PFSK-1 (cell line): ENCODE results near the gene GSG1L2.

Experiments
- FOXP2 ChIP-seq: optimal IDR thresholded peaks from 2 replicates; pipeline ENCODE3; 2011; ENCODE audit warnings: borderline replicate concordance, control low read depth, inconsistent platforms; ENCODE audit not compliant: insufficient read depth; ENCODE audit errors: extremely low read length, extremely low read depth
- POLR2AphosphoS5 ChIP-seq: IDR thresholded peaks from 2 replicates; pipeline ENCODE4 v1.6.1; 2012; ENCODE audit warnings: low read depth, mild to moderate bottlenecking, control low read depth, low read length, moderate library complexity
- REST ChIP-seq, 2 experiments: IDR thresholded peaks; 2 replicates each; pipeline versions ENCODE4 v1.6.1 to v1.8.0; 2011 to 2012; ENCODE audit warnings: low read depth in 2 of 2, low read length in 2 of 2, control low read depth in 1 of 2, inconsistent platforms in 1 of 2, mild to moderate bottlenecking in 1 of 2, moderate library complexity in 1 of 2; ENCODE audit not compliant: insufficient read depth in 1 of 2
- SIN3A ChIP-seq: IDR thresholded peaks from 2 replicates; pipeline ENCODE4 v1.6.1; 2012; ENCODE audit warnings: mild to moderate bottlenecking, low read length, moderate library complexity, borderline replicate concordance; ENCODE audit not compliant: insufficient read depth
- TAF1 ChIP-seq: IDR thresholded peaks from 2 replicates; pipeline ENCODE4 v1.6.1; 2012; ENCODE audit warnings: low read length, control low read depth, borderline replicate concordance; ENCODE audit not compliant: insufficient read depth

The GSG1L2 gene

GRCh38 chr17:9806699-9807098 lies 15.2 kb downstream of the GSG1L2 start:
- TF ChIP-seq FOXP2 (no peak), SIN3A (no peak), REST (IDR thresholded peaks at IDR 0.05; ENCODE audit: insufficient read depth in 1 of 2, low read depth in 2 of 2, low read length in 2 of 2) (no peak), TAF1 (no peak), POLR2AphosphoS5 (no peak)

- TF ChIP-seq FOXP2 (no peak), POLR2AphosphoS5 (no peak), TAF1 (no peak), SIN3A (no peak), REST (IDR thresholded peaks at IDR 0.05; ENCODE audit: insufficient read depth in 1 of 2, low read depth in 2 of 2, low read length in 2 of 2) (no peak)
These were observed 16.1 kb downstream of the GSG1L2 start for GRCh38 chr17:9805769-9806168.

- TF ChIP-seq FOXP2 (no peak), TAF1 (no peak), POLR2AphosphoS5 (no peak), REST (IDR thresholded peaks at IDR 0.05; ENCODE audit: insufficient read depth in 1 of 2, low read depth in 2 of 2, low read length in 2 of 2) (no peak), SIN3A (no peak)
These were observed 19.2 kb downstream of the GSG1L2 start for GRCh38 chr17:9802697-9803096.

GRCh38 chr17:9802294-9802693 lies 19.6 kb downstream of the GSG1L2 start:
- no peak for TF ChIP-seq POLR2AphosphoS5
- no peak for TF ChIP-seq REST (IDR thresholded peaks at IDR 0.05; ENCODE audit: insufficient read depth in 1 of 2, low read depth in 2 of 2, low read length in 2 of 2)
- no peak for TF ChIP-seq FOXP2
- no peak for TF ChIP-seq SIN3A
- TF ChIP-seq TAF1 = no peak

GRCh38 chr17:9801505-9801904 lies 20.4 kb downstream of the GSG1L2 start:
- TF ChIP-seq SIN3A (no peak), FOXP2 (no peak), REST (IDR thresholded peaks at IDR 0.05; ENCODE audit: insufficient read depth in 1 of 2, low read depth in 2 of 2, low read length in 2 of 2) (no peak), POLR2AphosphoS5 (no peak), TAF1 (no peak)
